Measurements from ENCODE around the gene USP3. TPM values are rescaled to one million over a fixed set of nuclear protein-coding genes. Genes with fewer than 3 reads are reported as not detected.
A peak's percentile ranks its signal among the peaks of the same experiment; 100 is the strongest.

The USP3 gene
- total and polyA plus RNA-seq, 9 of the 15 experiments (the other 6 are each of a cell fraction or from before 2014, with no cell fraction given) = 17.3 to 54.3 (median 34.8) TPM

GRCh38 chr15:63502843-63503738 is 1.3 kb upstream of the USP3 start (continued):
- TF ChIP-seq, protein P1, sequence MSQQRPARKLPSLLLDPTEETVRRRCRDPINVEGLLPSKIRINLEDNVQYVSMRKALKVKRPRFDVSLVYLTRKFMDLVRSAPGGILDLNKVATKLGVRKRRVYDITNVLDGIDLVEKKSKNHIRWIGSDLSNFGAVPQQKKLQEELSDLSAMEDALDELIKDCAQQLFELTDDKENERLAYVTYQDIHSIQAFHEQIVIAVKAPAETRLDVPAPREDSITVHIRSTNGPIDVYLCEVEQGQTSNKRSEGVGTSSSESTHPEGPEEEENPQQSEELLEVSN (IDR thresholded peaks at IDR 0.05; ENCODE audit: borderline replicate concordance in 1 of 2, extremely low read depth in 1 of 2, insufficient read depth in 1 of 2, insufficient read length in 1 of 2, low read depth in 1 of 2, low read length in 1 of 2, poor library complexity in 1 of 2, severe bottlenecking in 1 of 2) = no peak
- TF ChIP-seq ZNF253 (CRISPR knock-in tag; conservative IDR thresholded peaks at IDR 0.05) = no peak
- TF ChIP-seq, protein P2, sequence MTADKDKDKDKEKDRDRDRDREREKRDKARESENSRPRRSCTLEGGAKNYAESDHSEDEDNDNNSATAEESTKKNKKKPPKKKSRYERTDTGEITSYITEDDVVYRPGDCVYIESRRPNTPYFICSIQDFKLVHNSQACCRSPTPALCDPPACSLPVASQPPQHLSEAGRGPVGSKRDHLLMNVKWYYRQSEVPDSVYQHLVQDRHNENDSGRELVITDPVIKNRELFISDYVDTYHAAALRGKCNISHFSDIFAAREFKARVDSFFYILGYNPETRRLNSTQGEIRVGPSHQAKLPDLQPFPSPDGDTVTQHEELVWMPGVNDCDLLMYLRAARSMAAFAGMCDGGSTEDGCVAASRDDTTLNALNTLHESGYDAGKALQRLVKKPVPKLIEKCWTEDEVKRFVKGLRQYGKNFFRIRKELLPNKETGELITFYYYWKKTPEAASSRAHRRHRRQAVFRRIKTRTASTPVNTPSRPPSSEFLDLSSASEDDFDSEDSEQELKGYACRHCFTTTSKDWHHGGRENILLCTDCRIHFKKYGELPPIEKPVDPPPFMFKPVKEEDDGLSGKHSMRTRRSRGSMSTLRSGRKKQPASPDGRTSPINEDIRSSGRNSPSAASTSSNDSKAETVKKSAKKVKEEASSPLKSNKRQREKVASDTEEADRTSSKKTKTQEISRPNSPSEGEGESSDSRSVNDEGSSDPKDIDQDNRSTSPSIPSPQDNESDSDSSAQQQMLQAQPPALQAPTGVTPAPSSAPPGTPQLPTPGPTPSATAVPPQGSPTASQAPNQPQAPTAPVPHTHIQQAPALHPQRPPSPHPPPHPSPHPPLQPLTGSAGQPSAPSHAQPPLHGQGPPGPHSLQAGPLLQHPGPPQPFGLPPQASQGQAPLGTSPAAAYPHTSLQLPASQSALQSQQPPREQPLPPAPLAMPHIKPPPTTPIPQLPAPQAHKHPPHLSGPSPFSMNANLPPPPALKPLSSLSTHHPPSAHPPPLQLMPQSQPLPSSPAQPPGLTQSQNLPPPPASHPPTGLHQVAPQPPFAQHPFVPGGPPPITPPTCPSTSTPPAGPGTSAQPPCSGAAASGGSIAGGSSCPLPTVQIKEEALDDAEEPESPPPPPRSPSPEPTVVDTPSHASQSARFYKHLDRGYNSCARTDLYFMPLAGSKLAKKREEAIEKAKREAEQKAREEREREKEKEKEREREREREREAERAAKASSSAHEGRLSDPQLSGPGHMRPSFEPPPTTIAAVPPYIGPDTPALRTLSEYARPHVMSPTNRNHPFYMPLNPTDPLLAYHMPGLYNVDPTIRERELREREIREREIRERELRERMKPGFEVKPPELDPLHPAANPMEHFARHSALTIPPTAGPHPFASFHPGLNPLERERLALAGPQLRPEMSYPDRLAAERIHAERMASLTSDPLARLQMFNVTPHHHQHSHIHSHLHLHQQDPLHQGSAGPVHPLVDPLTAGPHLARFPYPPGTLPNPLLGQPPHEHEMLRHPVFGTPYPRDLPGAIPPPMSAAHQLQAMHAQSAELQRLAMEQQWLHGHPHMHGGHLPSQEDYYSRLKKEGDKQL (CRISPR knock-in tag; IDR thresholded peaks at IDR 0.05; ENCODE audit: borderline replicate concordance) = no peak
- TF ChIP-seq ZC3H4 (CRISPR knock-in tag; IDR thresholded peaks at IDR 0.05; ENCODE audit: borderline replicate concordance) = no peak
- TF ChIP-seq HSF4 (CRISPR knock-in tag; IDR thresholded peaks at IDR 0.05; ENCODE audit: borderline replicate concordance) = no peak
- peak in 1 of 2 experiments; percentile 59 for TF ChIP-seq AFF1 (IDR thresholded peaks at IDR 0.05; ENCODE audit: low read depth in 1 of 2, partially characterized antibody in 2 of 2)
- no peak for TF ChIP-seq LARP7 (IDR thresholded peaks at IDR 0.05)
- no peak for TF ChIP-seq NCOA2 (IDR thresholded peaks at IDR 0.05; ENCODE audit: partially characterized antibody in 2 of 2)
- TF ChIP-seq, protein P3, sequence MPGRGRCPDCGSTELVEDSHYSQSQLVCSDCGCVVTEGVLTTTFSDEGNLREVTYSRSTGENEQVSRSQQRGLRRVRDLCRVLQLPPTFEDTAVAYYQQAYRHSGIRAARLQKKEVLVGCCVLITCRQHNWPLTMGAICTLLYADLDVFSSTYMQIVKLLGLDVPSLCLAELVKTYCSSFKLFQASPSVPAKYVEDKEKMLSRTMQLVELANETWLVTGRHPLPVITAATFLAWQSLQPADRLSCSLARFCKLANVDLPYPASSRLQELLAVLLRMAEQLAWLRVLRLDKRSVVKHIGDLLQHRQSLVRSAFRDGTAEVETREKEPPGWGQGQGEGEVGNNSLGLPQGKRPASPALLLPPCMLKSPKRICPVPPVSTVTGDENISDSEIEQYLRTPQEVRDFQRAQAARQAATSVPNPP (IDR thresholded peaks at IDR 0.05; ENCODE audit: borderline replicate concordance, insufficient read depth, insufficient read length) = no peak
- TF ChIP-seq FOXM1 (IDR thresholded peaks at IDR 0.05; ENCODE audit: low read depth) = peak; percentile 27; the same call in 1 of the 2 replicates
- 0 out of 2 replicates have a peak, but pooled peaks have one; percentile 2 for TF ChIP-seq FOXM1 (CRISPR knock-in tag; IDR thresholded peaks at IDR 0.05; ENCODE audit: low read depth)
- TF ChIP-seq POLR3A (IDR thresholded peaks at IDR 0.05; ENCODE audit: borderline replicate concordance, extremely low read depth, insufficient read depth, insufficient read length) = no peak

Data from K562 (cell line).